Neural progenitor cell (in vitro differentiated cells): ENCODE measurements around the gene DAPK2. TPM values are rescaled to one million over a fixed set of nuclear protein-coding genes. Genes with fewer than 3 reads are reported as not detected.

Source experiments
- DNase-seq: peaks from one replicate; pipeline ENCODE4 v3.0.0-alpha.2; 2016; ENCODE audit warnings: low spot score
- H2AFZ ChIP-seq: fragments of 200-600 bp; sonication (generic); replicated peaks from 2 replicates; pipeline ENCODE4 v1.6.1; 2016; ENCODE audit warnings: antibody characterized with exemption
- H3F3A ChIP-seq: fragments of 200-600 bp; sonication (generic); 2 replicates; pipeline ENCODE4 v1.6.1; 2016; ENCODE audit warnings: antibody characterized with exemption, low read depth
- H3K27ac ChIP-seq: fragments of 200-600 bp; sonication (generic); 2 replicates; pipeline ENCODE4 v1.5.1; 2016; ENCODE audit warnings: mild to moderate bottlenecking
- H3K27me3 ChIP-seq: fragments of 200-600 bp; sonication (generic); 2 replicates; pipeline ENCODE4 v1.6.1; 2016; ENCODE audit warnings: mild to moderate bottlenecking, moderate library complexity
- H3K36me3 ChIP-seq: fragments of 200-600 bp; sonication (generic); 2 replicates; pipeline ENCODE4 v1.5.1; 2016
- H3K4me1 ChIP-seq: fragments of 200-600 bp; sonication (generic); 2 replicates; pipeline ENCODE4 v1.6.1; 2016; ENCODE audit warnings: mixed run types
- H3K4me2 ChIP-seq: fragments of 200-600 bp; sonication (generic); 2 replicates; pipeline ENCODE4 v1.6.1; 2016
- H3K4me3 ChIP-seq: fragments of 200-600 bp; sonication (generic); 2 replicates; pipeline ENCODE4 v1.5.1; 2016
- H3K79me2 ChIP-seq: fragments of 200-600 bp; sonication (generic); 2 replicates; pipeline ENCODE4 v1.6.1; 2016; ENCODE audit warnings: low read depth
- H3K9ac ChIP-seq: fragments of 200-600 bp; sonication (generic); 2 replicates; pipeline ENCODE4 v1.6.1; 2016
- H3K9me3 ChIP-seq: fragments of 200-600 bp; sonication (generic); 2 replicates; pipeline ENCODE4 v1.5.1; 2016; ENCODE audit warnings: low read depth
- H4K20me1 ChIP-seq: fragments of 200-600 bp; sonication (generic); 2 replicates; pipeline ENCODE4 v1.6.1; 2016; ENCODE audit warnings: low read depth
- H3K27ac Mint-ChIP-seq: 3 replicates; pipeline ENCODE4 v1.8.0; 2021; ENCODE audit warnings: mixed read lengths
- H3K27me3 Mint-ChIP-seq: 2 replicates; pipeline ENCODE4 v1.8.0; 2022; ENCODE audit warnings: low read depth, mild to moderate bottlenecking, inconsistent platforms, moderate library complexity, mixed read lengths; ENCODE audit not compliant: insufficient read depth
- H3K36me3 Mint-ChIP-seq: 3 replicates; pipeline ENCODE4 v1.8.0; 2021; ENCODE audit warnings: mixed read lengths
- H3K4me1 Mint-ChIP-seq: 3 replicates; pipeline ENCODE4 v1.8.0; 2021; ENCODE audit warnings: mixed read lengths
- H3K4me3 Mint-ChIP-seq: 3 replicates; pipeline ENCODE4 v1.8.0; 2021; ENCODE audit warnings: mild to moderate bottlenecking, moderate library complexity, mixed read lengths
- H3K9me3 Mint-ChIP-seq: 3 replicates; pipeline ENCODE4 v1.8.0; 2020; ENCODE audit warnings: mixed read lengths
- CTCF ChIP-seq: fragments of 200-600 bp; sonication (generic); IDR thresholded peaks from 2 replicates; pipeline ENCODE4 v1.5.1; 2017; ENCODE audit warnings: antibody characterized with exemption, mild to moderate bottlenecking
- EZH2 ChIP-seq: fragments of 200-600 bp; sonication (generic); IDR thresholded peaks from 2 replicates; pipeline ENCODE4 v1.6.1; 2017; ENCODE audit warnings: antibody characterized with exemption, mild to moderate bottlenecking, moderate library complexity
- EZH2phosphoT487 ChIP-seq: fragments of 200-600 bp; sonication (generic); IDR thresholded peaks from 2 replicates; pipeline ENCODE4 v1.6.1; 2017; ENCODE audit warnings: antibody characterized with exemption
- total RNA-seq: library from RNA; depleted of rRNA; stranded (reverse); fragments of >200 nt; gene quantifications from 2 replicates; pipeline ENCODE4 v1.2.3, GENCODE V29; 2015; ENCODE audit warnings: low replicate concordance

The DAPK2 gene
- total RNA-seq, 1 donor from 2014 or later = 5.4 TPM

GRCh38 chr15:63983061-63983711, 63.1 kb downstream of the DAPK2 start:
- Mint-ChIP-seq H3K4me3 (peak overlapping the region; percentile 77), H3K27ac (peak overlapping the region; percentile 46)

GRCh38 chr15:63982381-63982854, 63.9 kb downstream of the DAPK2 start:
- H3K36me3 Mint-ChIP-seq = no peaks in the 10 kb centered on the region
- no peak overlapping the region for H3K9ac ChIP-seq
- DNase-seq = no peak
- no peak overlapping the region for H3K4me3 Mint-ChIP-seq
- H3K4me1 ChIP-seq = peaks cover 26% of the 10 kb centered on the region
- no peaks in the 10 kb centered on the region for H3K79me2 ChIP-seq
- H2AFZ ChIP-seq = no peak overlapping the region
- peaks cover 58% of the 10 kb centered on the region for H3K4me1 Mint-ChIP-seq
- peak overlapping the region; percentile 22 for H3K4me2 ChIP-seq
- no peak overlapping the region for H3K27ac Mint-ChIP-seq
- peaks cover 12% of the 10 kb centered on the region for H3F3A ChIP-seq
- no peaks in the 10 kb centered on the region for H3K27me3 ChIP-seq
- no peaks in the 10 kb centered on the region for H3K9me3 ChIP-seq
- peaks cover 7% of the 10 kb centered on the region for H3K27me3 Mint-ChIP-seq
- TF ChIP-seq EZH2 = no peak
- TF ChIP-seq CTCF = no peak
- no peak for TF ChIP-seq EZH2phosphoT487
- no peaks in the 10 kb centered on the region for H3K9me3 Mint-ChIP-seq
- no peaks in the 10 kb centered on the region for H3K36me3 ChIP-seq
- no peak overlapping the region for H3K4me3 ChIP-seq
- no peak overlapping the region for H3K27ac ChIP-seq
- H4K20me1 ChIP-seq = peaks cover 3% of the 10 kb centered on the region

More at GRCh38 chr15:63983061-63983711, 63.1 kb downstream of the DAPK2 start:
- H2AFZ ChIP-seq = no peak overlapping the region
- H3F3A ChIP-seq = peaks cover 10% of the 10 kb centered on the region
- H3K4me1 ChIP-seq = peaks cover 22% of the 10 kb centered on the region
- no peaks in the 10 kb centered on the region for H3K36me3 ChIP-seq
- peaks cover 3% of the 10 kb centered on the region for H4K20me1 ChIP-seq
- Mint-ChIP-seq H3K36me3 (no peaks in the 10 kb centered on the region), H3K4me1 (peaks cover 50% of the 10 kb centered on the region), H3K27me3 (peaks cover 7% of the 10 kb centered on the region), H3K9me3 (no peaks in the 10 kb centered on the region)
- peak; percentile 44 for DNase-seq
- H3K4me2 ChIP-seq = no peak overlapping the region
- no peaks in the 10 kb centered on the region for H3K27me3 ChIP-seq
- H3K9ac ChIP-seq = no peak overlapping the region
- H3K9me3 ChIP-seq = no peaks in the 10 kb centered on the region
- TF ChIP-seq CTCF (peak; percentile 35), EZH2phosphoT487 (no peak)
- H3K4me3 ChIP-seq = no peak overlapping the region
- no peak overlapping the region for H3K27ac ChIP-seq
- H3K79me2 ChIP-seq = no peaks in the 10 kb centered on the region

GRCh38 chr15:63981596-63982320, 64.5 kb downstream of the DAPK2 start:
- H3K36me3 ChIP-seq = no peaks in the 10 kb centered on the region
- no peak for TF ChIP-seq EZH2phosphoT487
- TF ChIP-seq CTCF = no peak
- TF ChIP-seq EZH2 = no peak
- peaks cover 3% of the 10 kb centered on the region for H4K20me1 ChIP-seq
- no peaks in the 10 kb centered on the region for H3K27me3 ChIP-seq
- H3K4me3 ChIP-seq = no peak overlapping the region
- H3K79me2 ChIP-seq = no peaks in the 10 kb centered on the region
- H3K9ac ChIP-seq = no peak overlapping the region
- H3K27ac Mint-ChIP-seq = peak overlapping the region; percentile 91
- H3K4me1 ChIP-seq = peaks cover 26% of the 10 kb centered on the region
- DNase-seq = no peak
- H3K4me3 Mint-ChIP-seq = no peak overlapping the region
- H3K9me3 ChIP-seq = no peaks in the 10 kb centered on the region
- no peak overlapping the region for H2AFZ ChIP-seq
- no peak overlapping the region for H3K27ac ChIP-seq
- H3F3A ChIP-seq = peaks cover 12% of the 10 kb centered on the region
- H3K9me3 Mint-ChIP-seq = no peaks in the 10 kb centered on the region
- no peaks in the 10 kb centered on the region for H3K36me3 Mint-ChIP-seq
- peaks cover 7% of the 10 kb centered on the region for H3K27me3 Mint-ChIP-seq
- H3K4me1 Mint-ChIP-seq = peaks cover 56% of the 10 kb centered on the region
- H3K4me2 ChIP-seq = no peak overlapping the region
